ENCODE data around the gene PIK3R6.
A peak's percentile ranks its signal among the peaks of the same experiment; 100 is the strongest.

DNA sequence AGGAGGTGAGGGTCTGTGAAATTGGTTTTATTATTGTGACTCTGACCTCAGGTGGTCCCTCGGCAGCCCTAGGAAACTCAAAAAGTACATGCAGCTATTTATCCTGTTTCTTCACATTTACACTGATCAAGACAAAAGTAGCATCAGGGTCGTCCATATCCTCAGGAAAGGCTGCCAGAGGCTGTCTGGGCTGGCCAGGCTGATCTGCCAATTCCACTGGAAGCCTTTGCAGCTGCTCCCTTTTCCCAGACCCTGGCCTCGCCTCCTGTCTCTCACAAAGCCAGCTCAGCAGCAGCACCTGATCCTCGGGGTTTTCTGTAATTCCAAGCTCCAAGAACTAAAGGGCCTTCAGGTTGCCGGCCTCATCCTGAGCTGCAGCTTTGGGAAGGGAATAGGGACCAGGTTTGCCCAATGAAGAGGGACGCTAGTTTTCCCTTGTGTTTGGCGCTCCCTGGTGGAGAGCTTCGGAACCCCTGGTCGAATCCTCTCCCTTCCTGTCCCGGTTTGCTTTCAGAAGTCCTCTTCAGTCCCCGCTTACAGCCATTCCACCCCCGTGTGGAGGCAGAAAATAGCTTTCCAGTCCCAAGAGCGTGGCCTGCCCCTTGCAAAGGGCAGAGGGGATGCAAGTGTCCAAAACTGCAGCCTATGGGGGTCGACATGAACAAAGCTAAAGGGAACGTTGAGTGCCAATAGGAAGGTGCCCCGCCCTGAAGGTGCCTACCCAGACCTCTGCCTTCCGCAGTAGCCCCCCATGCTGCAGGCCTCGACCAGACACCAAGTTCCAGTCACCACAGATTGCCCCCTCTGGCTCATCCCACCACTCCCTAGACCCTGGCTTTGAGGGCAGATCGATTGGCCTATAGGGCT, 81.7 kb downstream of the PIK3R6 start:
- TF ChIP-seq, protein P1, sequence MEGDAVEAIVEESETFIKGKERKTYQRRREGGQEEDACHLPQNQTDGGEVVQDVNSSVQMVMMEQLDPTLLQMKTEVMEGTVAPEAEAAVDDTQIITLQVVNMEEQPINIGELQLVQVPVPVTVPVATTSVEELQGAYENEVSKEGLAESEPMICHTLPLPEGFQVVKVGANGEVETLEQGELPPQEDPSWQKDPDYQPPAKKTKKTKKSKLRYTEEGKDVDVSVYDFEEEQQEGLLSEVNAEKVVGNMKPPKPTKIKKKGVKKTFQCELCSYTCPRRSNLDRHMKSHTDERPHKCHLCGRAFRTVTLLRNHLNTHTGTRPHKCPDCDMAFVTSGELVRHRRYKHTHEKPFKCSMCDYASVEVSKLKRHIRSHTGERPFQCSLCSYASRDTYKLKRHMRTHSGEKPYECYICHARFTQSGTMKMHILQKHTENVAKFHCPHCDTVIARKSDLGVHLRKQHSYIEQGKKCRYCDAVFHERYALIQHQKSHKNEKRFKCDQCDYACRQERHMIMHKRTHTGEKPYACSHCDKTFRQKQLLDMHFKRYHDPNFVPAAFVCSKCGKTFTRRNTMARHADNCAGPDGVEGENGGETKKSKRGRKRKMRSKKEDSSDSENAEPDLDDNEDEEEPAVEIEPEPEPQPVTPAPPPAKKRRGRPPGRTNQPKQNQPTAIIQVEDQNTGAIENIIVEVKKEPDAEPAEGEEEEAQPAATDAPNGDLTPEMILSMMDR (conservative IDR thresholded peaks at IDR 0.05 in 1 of 2, IDR thresholded peaks at IDR 0.05 in 1 of 2; ENCODE audit: extremely low read depth in 1 of 2, insufficient read depth in 1 of 2, low read depth in 1 of 2, low read length in 2 of 2): peak; percentile 83 to 89
- TF ChIP-seq EZH2 (IDR thresholded peaks at IDR 0.05; ENCODE audit: borderline replicate concordance, low read length): no peak
